NCI-H69 (cell line): ENCODE data around the gene PGA5.
A peak's percentile ranks its signal among the peaks of the same experiment; 100 is the strongest.

Experiments
- DNase-seq: peaks from one replicate; lab custom pipeline; 2025; lab: John Stamatoyannopoulos, UW

The PGA5 gene

GRCh38 chr11:61267437-61267841 is 26.5 kb downstream of the PGA5 start:
- no peak for DNase-seq

GRCh38 chr11:61268588-61269250 is 27.7 kb downstream of the PGA5 start:
- no peak for DNase-seq

GRCh38 chr11:61270354-61271076 is 29.5 kb downstream of the PGA5 start:
- no peak for DNase-seq

GRCh38 chr11:61272731-61273130 is 31.8 kb downstream of the PGA5 start:
- no peak for DNase-seq

- peak; percentile 27 for DNase-seq
These were observed 32.5 kb downstream of the PGA5 start for GRCh38 chr11:61273178-61274078.

GRCh38 chr11:61274084-61274483 is 33.1 kb downstream of the PGA5 start:
- no peak for DNase-seq

- DNase-seq = no peak
These were observed 34.2 kb downstream of the PGA5 start for GRCh38 chr11:61275191-61275590.

- no peak for DNase-seq
These were observed 36.4 kb downstream of the PGA5 start for GRCh38 chr11:61277186-61278000.

GRCh38 chr11:61278001-61278470 is 37.1 kb downstream of the PGA5 start:
- DNase-seq = peak; percentile 28

- DNase-seq = peak; percentile 17
These were observed 39.1 kb downstream of the PGA5 start for GRCh38 chr11:61279934-61280659.

- DNase-seq = no peak
These were observed 40.1 kb downstream of the PGA5 start for GRCh38 chr11:61280883-61281580.

- DNase-seq = peak; percentile 47
These were observed 40.7 kb downstream of the PGA5 start for GRCh38 chr11:61281581-61282250.

- no peak for DNase-seq
These were observed 42.6 kb downstream of the PGA5 start for GRCh38 chr11:61283613-61284012.

- no peak for DNase-seq
These were observed 46.5 kb downstream of the PGA5 start for GRCh38 chr11:61287338-61287977.

- no peak for DNase-seq
These were observed 50.1 kb downstream of the PGA5 start for GRCh38 chr11:61290905-61291690.

- DNase-seq = no peak
These were observed 51.4 kb downstream of the PGA5 start for GRCh38 chr11:61292356-61292755.

- peak; percentile 82 for DNase-seq
These were observed 53.1 kb downstream of the PGA5 start for GRCh38 chr11:61293867-61294716.
